Activated CD8-positive, alpha-beta T cell treated with anti-CD3 and anti-CD28 coated beads for 36 hours (primary cell): ENCODE data around the gene ARFGAP1. TPM values are rescaled to one million over a fixed set of nuclear protein-coding genes. Genes with fewer than 3 reads are reported as not detected.

Experiments
- ATAC-seq: fragments of 200-7000 bp; cut with Tn5 transposase; one replicate; pipeline ENCODE4 v1.10.0; 2021; ENCODE audit warnings: mild to moderate bottlenecking, moderate library complexity
- CTCF ChIA-PET: fragments of 350-600 bp; sonication (Branson Sonifier 250); formaldehyde crosslinking; loops from one replicate; lab custom pipeline; 2021; ENCODE audit warnings: antibody characterized with exemption; lab: Charles Lee
- POLR2A ChIA-PET: fragments of 350-600 bp; sonication (Branson Sonifier 250); formaldehyde crosslinking; loops from one replicate; lab custom pipeline; 2021; ENCODE audit warnings: antibody characterized with exemption; lab: Charles Lee
- DNase-seq: peaks from one replicate; pipeline ENCODE4 v3.0.0-alpha.2; 2020
- H3K27ac Mint-ChIP-seq: one replicate; pipeline ENCODE4 v1.8.0; 2021; ENCODE audit warnings: mild to moderate bottlenecking, mixed read lengths
- H3K27me3 Mint-ChIP-seq: one replicate; pipeline ENCODE4 v1.8.0; 2021; ENCODE audit warnings: mixed read lengths
- H3K36me3 Mint-ChIP-seq: one replicate; pipeline ENCODE4 v1.8.0; 2021; ENCODE audit warnings: low read depth, mixed read lengths
- H3K4me1 Mint-ChIP-seq: one replicate; pipeline ENCODE4 v1.8.0; 2021; ENCODE audit warnings: low read depth, mixed read lengths
- H3K4me3 Mint-ChIP-seq: one replicate; pipeline ENCODE4 v1.8.0; 2021; ENCODE audit warnings: mild to moderate bottlenecking, moderate library complexity, mixed read lengths
- H3K9me3 Mint-ChIP-seq: one replicate; pipeline ENCODE4 v1.8.0; 2021; ENCODE audit warnings: mixed read lengths
- CTCF ChIP-seq: fragments of 200-600 bp; IDR thresholded peaks from one replicate; pipeline ENCODE4 v1.8.0; 2022; ENCODE audit warnings: antibody characterized with exemption, mild to moderate bottlenecking
- intact Hi-C: fragments of 100-400 bp; cut with micrococcal nuclease; formaldehyde crosslinking; loops from one replicate; pipeline ENCODE4 v1.10.0; 2022
- total RNA-seq, 2 experiments: library from RNA; stranded (reverse); gene quantifications; one replicate each; pipeline ENCODE4 v1.2.3, GENCODE V29; 2021

The ARFGAP1 gene
- total RNA-seq, 2 experiments from 2014 or later, result 71.3 to 75.0 TPM

DNA sequence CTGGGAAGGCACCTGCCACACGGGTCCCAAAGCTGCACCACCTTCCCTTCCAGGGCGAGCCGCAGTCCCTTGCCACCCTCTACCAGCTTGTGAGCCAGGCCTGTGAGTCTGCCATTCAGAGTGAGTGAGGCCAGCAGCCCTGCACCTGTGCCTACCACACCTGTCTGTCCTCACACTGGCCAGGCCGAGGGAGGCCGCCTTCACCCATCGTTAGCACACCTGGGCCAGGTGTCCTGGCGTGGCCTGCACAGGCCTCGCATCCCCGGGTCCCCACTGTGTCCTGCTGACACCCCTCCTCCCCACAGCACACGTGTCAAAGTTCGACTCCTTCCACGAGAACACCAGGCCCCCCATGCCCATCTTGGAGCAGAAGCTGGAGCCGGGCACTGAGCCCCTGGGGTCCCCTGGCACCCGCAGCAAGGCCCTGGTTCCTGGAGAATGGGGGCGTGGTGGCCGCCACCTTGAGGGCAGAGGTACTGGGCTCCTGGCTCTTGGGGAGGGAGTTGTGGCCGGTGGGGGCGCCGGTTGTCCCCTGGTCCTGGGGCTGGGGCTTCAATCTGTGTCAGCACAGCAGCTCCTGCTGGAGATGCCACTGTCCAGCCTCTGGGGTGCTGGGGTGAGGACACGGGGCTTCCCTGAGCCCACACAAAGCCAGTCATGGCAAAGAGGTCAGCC lies 55.5 kb downstream of the ARFGAP1 start:
- no peak for TF ChIP-seq CTCF
- Mint-ChIP-seq H3K36me3 (no peaks in the 10 kb centered on the region), H3K27ac (no peak overlapping the region), H3K4me3 (no peak overlapping the region), H3K4me1 (no peaks in the 10 kb centered on the region), H3K9me3 (peaks cover 8% of the 10 kb centered on the region), H3K27me3 (peaks cover 4% of the 10 kb centered on the region)
- POLR2A ChIA-PET, result no interaction called here
- CTCF ChIA-PET, result interaction anchor here (1.1 kb wide), 1 partner anchor 18 kb away, joined by 3 read pairs; no protein-coding TSS in a partner anchor
- no peak for DNase-seq
- intact Hi-C loops, result no loop called here
- no peak for ATAC-seq

DNA sequence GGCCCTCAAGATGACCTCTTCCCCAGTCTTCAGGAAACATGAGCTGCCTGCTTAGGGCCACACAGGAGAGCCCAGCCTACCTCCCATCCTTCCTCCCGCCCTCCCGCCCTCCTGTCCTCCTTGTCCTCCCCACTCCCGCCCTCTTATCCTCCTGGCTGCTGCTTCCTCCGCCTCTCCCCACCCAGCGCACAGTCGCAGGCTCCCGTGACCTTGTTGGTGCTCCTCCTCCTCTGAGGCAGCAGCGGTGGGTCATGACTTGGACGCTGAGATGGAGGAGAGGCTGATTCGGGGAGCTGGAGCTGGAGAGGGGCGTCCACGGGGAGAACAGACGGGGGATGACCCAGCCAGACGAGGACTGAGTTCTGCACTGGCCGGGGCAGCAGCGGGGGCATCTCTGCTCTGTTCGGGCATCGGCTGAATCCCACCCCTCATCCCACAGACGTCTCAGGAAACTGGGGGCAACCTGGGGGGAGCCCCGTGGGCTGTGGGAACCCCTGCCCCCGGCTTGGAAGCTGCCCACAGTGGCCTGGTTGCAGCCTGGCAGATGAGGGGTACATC lies 56.2 kb downstream of the ARFGAP1 start:
- Mint-ChIP-seq H3K4me3 (no peak overlapping the region), H3K4me1 (no peaks in the 10 kb centered on the region), H3K9me3 (peaks cover 8% of the 10 kb centered on the region), H3K27me3 (peaks cover 9% of the 10 kb centered on the region), H3K27ac (no peak overlapping the region), H3K36me3 (no peaks in the 10 kb centered on the region)
- no peak for DNase-seq
- ChIA-PET CTCF (interaction anchor here (1.1 kb wide), 1 partner anchor 18 kb away, joined by 3 read pairs; no protein-coding TSS in a partner anchor), POLR2A (no interaction called here)
- TF ChIP-seq CTCF, result no peak
- ATAC-seq, result no peak
- intact Hi-C loops, result no loop called here

DNA sequence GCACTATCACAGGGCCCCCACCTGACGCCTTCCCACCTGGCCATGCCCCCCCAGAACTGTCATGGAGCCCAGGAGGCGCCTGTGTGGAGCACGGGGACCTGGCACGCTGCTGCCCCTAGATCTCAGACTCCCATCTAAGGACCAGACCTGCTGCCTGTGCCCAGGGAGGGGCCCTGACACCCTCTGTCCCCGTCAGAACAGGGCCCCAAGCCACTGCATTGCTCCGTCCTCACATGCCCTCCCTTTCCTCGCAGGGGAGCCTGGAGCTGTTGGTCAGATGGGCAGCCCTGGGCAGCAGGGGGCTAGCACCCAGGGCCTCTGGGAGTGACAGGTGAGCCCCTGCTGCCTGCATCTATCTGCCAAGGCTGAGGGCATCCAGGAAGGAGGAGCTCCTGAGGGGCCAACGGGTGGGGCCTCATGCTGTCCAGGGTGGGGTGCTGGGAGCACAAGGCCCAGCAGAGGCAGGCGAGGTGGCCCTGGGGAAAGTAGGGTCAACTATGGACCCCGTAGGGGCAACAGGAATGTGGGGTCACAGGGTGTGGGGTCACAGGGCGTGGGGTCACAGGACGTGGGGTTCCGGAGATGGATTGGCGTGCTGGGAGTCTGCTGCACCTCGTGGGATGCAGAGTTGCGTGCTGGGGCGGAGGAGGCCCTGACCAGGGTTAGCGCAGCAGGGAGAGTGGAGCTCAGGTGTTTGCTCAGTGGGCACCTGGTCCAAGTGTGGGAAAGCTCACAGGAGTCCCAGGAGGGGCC lies 56.9 kb downstream of the ARFGAP1 start:
- Mint-ChIP-seq H3K4me3 (no peak overlapping the region), H3K9me3 (peaks cover 8% of the 10 kb centered on the region), H3K27me3 (peaks cover 11% of the 10 kb centered on the region), H3K4me1 (no peaks in the 10 kb centered on the region), H3K27ac (no peak overlapping the region), H3K36me3 (no peaks in the 10 kb centered on the region)
- CTCF ChIA-PET, result interaction anchor here (1.1 kb wide), 1 partner anchor 19 kb away, joined by 3 read pairs; no protein-coding TSS in a partner anchor
- DNase-seq (no peak), ATAC-seq (no peak)
- TF ChIP-seq CTCF, result no peak
- intact Hi-C loops, result no loop called here
- POLR2A ChIA-PET, result no interaction called here

GRCh38 chr20:63330084-63330760 lies 57.6 kb downstream of the ARFGAP1 start:
- peaks cover 8% of the 10 kb centered on the region for H3K9me3 Mint-ChIP-seq
- no peak overlapping the region for H3K27ac Mint-ChIP-seq
- ATAC-seq (no peak), DNase-seq (no peak)
- peaks cover 11% of the 10 kb centered on the region for H3K27me3 Mint-ChIP-seq
- no peaks in the 10 kb centered on the region for H3K4me1 Mint-ChIP-seq
- no peak overlapping the region for H3K4me3 Mint-ChIP-seq
- ChIA-PET CTCF (no interaction called here), POLR2A (no interaction called here)
- no peak for TF ChIP-seq CTCF
- H3K36me3 Mint-ChIP-seq, result no peaks in the 10 kb centered on the region
- intact Hi-C loops, result no loop called here
